GM13977 (cell line): ENCODE results near the gene DNAJB8.
A peak's percentile ranks its signal among the peaks of the same experiment; 100 is the strongest.

ENCODE experiments used
- DNase-seq: peaks from one replicate; pipeline ENCODE4 v3.0.0; 2012; ENCODE audit warnings: low spot score
- CTCF ChIP-seq: IDR thresholded peaks from 2 replicates; pipeline ENCODE4 v1.5.1; 2012; ENCODE audit warnings: mild to moderate bottlenecking, control low read depth; ENCODE audit not compliant: insufficient read depth; ENCODE audit errors: extremely low read depth, missing control alignments
- in situ Hi-C: fragments of 300-500 bp; cut with MboI; formaldehyde crosslinking; loops from one replicate; pipeline ENCODE4 v1.12.0; 2022; ENCODE audit warnings: low sequenced_read_pairs, low pct_unique_long_range_greater_than_20kb, mixed read lengths, inconsistent platforms; ENCODE audit not compliant: unreplicated experiment

Gene DNAJB8

DNA sequence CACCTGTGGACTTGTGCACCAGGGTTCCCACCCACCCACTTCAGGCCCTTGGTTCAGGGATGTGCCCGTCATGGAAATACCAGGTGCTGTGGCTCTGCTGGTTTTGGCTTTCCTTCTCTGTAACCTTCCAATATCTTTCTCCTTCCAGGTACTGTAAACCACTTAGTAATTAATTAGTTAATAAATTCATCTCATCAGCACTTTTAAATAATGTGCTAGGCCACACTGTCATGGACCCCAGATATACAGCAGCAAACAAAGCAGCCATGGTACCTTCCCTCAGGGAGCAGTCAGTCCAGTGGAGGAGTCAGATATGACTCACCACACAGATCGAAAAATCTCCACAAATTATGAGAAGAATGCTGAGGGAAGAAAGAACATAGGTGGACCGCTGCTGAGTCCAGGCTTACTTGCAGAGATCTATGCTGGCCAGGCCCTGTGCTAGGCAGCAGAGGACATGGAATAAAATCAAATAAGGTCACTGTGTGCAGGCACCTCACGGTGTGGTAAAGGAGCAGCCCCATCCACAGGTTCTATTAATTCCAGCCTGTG lies 33.1 kb upstream of the DNAJB8 start:
- in situ Hi-C loops = loop anchor here (25.0 kb wide), 1 partner anchor 412 kb away; no protein-coding TSS in a partner anchor
- DNase-seq = no peak
- TF ChIP-seq CTCF = no peak

GRCh38 chr3:128498901-128499530 lies 32.3 kb upstream of the DNAJB8 start:
- no peak for TF ChIP-seq CTCF
- DNase-seq = no peak
- in situ Hi-C loops = loop anchor here (25.0 kb wide), 1 partner anchor 412 kb away; no protein-coding TSS in a partner anchor

GRCh38 chr3:128498127-128498626 lies 31.5 kb upstream of the DNAJB8 start:
- DNase-seq = no peak
- no peak for TF ChIP-seq CTCF
- in situ Hi-C loops = loop anchor here (25.0 kb wide), 1 partner anchor 411 kb away; no protein-coding TSS in a partner anchor

GRCh38 chr3:128497305-128498126 lies 30.8 kb upstream of the DNAJB8 start:
- in situ Hi-C loops = loop anchor here (25.0 kb wide), 1 partner anchor 410 kb away; no protein-coding TSS in a partner anchor

GRCh38 chr3:128496602-128497304 lies 30.1 kb upstream of the DNAJB8 start:
- in situ Hi-C loops = loop anchor here (25.0 kb wide), 1 partner anchor 409 kb away; no protein-coding TSS in a partner anchor
- DNase-seq = no peak
- no peak for TF ChIP-seq CTCF

More at GRCh38 chr3:128497305-128498126, 30.8 kb upstream of the DNAJB8 start:
- TF ChIP-seq CTCF = peak; percentile 85
- peak; percentile 87 for DNase-seq
